Activated naive CD8-positive, alpha-beta T cell treated with anti-CD3 and anti-CD28 coated beads, Interleukin-2, amount 50 U/mL, for 24 hours (primary cell): ENCODE data around the gene ZNF768.

Experiments used
- ATAC-seq: fragments of 150-1000 bp; cut with Tn5 transposase; one replicate; pipeline ENCODE4 v1.10.0; 2021
- DNase-seq: peaks from one replicate; pipeline ENCODE4 v3.0.0; 2021
- H3K27ac Mint-ChIP-seq: one replicate; pipeline ENCODE4 v1.8.0; 2021; ENCODE audit warnings: mild to moderate bottlenecking, mixed read lengths
- H3K27me3 Mint-ChIP-seq: one replicate; pipeline ENCODE4 v1.8.0; 2021; ENCODE audit warnings: mixed read lengths
- H3K36me3 Mint-ChIP-seq: one replicate; pipeline ENCODE4 v1.8.0; 2021; ENCODE audit warnings: low read depth, mixed read lengths
- H3K4me1 Mint-ChIP-seq: one replicate; pipeline ENCODE4 v1.8.0; 2021; ENCODE audit warnings: mixed read lengths
- H3K4me3 Mint-ChIP-seq: one replicate; pipeline ENCODE4 v1.8.0; 2021; ENCODE audit warnings: mild to moderate bottlenecking, moderate library complexity, mixed read lengths
- H3K9me3 Mint-ChIP-seq: one replicate; pipeline ENCODE4 v1.8.0; 2021; ENCODE audit warnings: mixed read lengths

Gene ZNF768

GRCh38 chr16:30526137-30526822 lies at the start of gene ZNF768:
ZNF768 (minus strand) TSS chr16:30526566; CDS start chr16:30526413, 153 bp downstream.
- Mint-ChIP-seq H3K27me3 (no peaks in the 10 kb centered on the region), H3K4me3 (peak within 1 kb of the TSS; percentile 77), H3K9me3 (no peaks in the 10 kb centered on the region), H3K36me3 (peaks cover 11% of the 10 kb centered on the region), H3K27ac (peak within 1 kb of the TSS; percentile 70), H3K4me1 (peaks cover 32% of the 10 kb centered on the region)
- DNase-seq, result no peak
- ATAC-seq, result peak; percentile 3

GRCh38 chr16:30574678-30575077 lies 48.3 kb upstream of the ZNF768 start:
- DNase-seq (no peak), ATAC-seq (no peak)
- H3K27me3 Mint-ChIP-seq, result no peaks in the 10 kb centered on the region
- H3K4me3 Mint-ChIP-seq, result no peak overlapping the region
- no peak overlapping the region for H3K27ac Mint-ChIP-seq
- H3K9me3 Mint-ChIP-seq, result no peaks in the 10 kb centered on the region
- peaks cover 10% of the 10 kb centered on the region for H3K36me3 Mint-ChIP-seq
- peaks cover 32% of the 10 kb centered on the region for H3K4me1 Mint-ChIP-seq

GRCh38 chr16:30571445-30572322 lies 45.3 kb upstream of the ZNF768 start, which contains the start of gene ZNF688:
ZNF688 (minus strand) TSS chr16:30571714; CDS start chr16:30571629, 85 bp downstream.
- peak; percentile 85 for ATAC-seq
- peak; percentile 89 for DNase-seq
- H3K9me3 Mint-ChIP-seq, result no peaks in the 10 kb centered on the region
- peaks cover 58% of the 10 kb centered on the region for H3K4me1 Mint-ChIP-seq
- H3K27me3 Mint-ChIP-seq, result no peaks in the 10 kb centered on the region
- H3K27ac Mint-ChIP-seq, result peak within 1 kb of the TSS; percentile 93
- H3K36me3 Mint-ChIP-seq, result no peaks in the 10 kb centered on the region
- peak within 1 kb of the TSS; percentile 96 for H3K4me3 Mint-ChIP-seq

GRCh38 chr16:30570636-30571444 lies 44.5 kb upstream of the ZNF768 start:
- no peak for DNase-seq
- Mint-ChIP-seq H3K4me1 (peaks cover 61% of the 10 kb centered on the region), H3K4me3 (peak overlapping the region; percentile 96), H3K9me3 (no peaks in the 10 kb centered on the region), H3K27ac (peak overlapping the region; percentile 90), H3K27me3 (no peaks in the 10 kb centered on the region), H3K36me3 (no peaks in the 10 kb centered on the region)
- ATAC-seq, result no peak

GRCh38 chr16:30569746-30570635 lies 43.6 kb upstream of the ZNF768 start:
- Mint-ChIP-seq H3K36me3 (no peaks in the 10 kb centered on the region), H3K27ac (no peak overlapping the region), H3K9me3 (no peaks in the 10 kb centered on the region), H3K27me3 (no peaks in the 10 kb centered on the region), H3K4me1 (peaks cover 54% of the 10 kb centered on the region), H3K4me3 (peak overlapping the region; percentile 96)
- DNase-seq (no peak), ATAC-seq (no peak)

GRCh38 chr16:30569281-30569680 lies 42.9 kb upstream of the ZNF768 start:
- Mint-ChIP-seq H3K9me3 (no peaks in the 10 kb centered on the region), H3K27ac (no peak overlapping the region), H3K4me3 (peak overlapping the region; percentile 26), H3K27me3 (no peaks in the 10 kb centered on the region), H3K4me1 (peaks cover 50% of the 10 kb centered on the region), H3K36me3 (no peaks in the 10 kb centered on the region)
- ATAC-seq, result no peak
- DNase-seq, result no peak

- no peaks in the 10 kb centered on the region for H3K36me3 Mint-ChIP-seq
- H3K9me3 Mint-ChIP-seq, result no peaks in the 10 kb centered on the region
- H3K27me3 Mint-ChIP-seq, result no peaks in the 10 kb centered on the region
- peaks cover 46% of the 10 kb centered on the region for H3K4me1 Mint-ChIP-seq
- ATAC-seq, result peak; percentile 57
- H3K27ac Mint-ChIP-seq, result peak overlapping the region; percentile 92
- H3K4me3 Mint-ChIP-seq, result peak overlapping the region; percentile 66
- peak; percentile 27 for DNase-seq
Observed at GRCh38 chr16:30567991-30568638, 41.7 kb upstream of the ZNF768 start.

GRCh38 chr16:30567160-30567990 lies 41.0 kb upstream of the ZNF768 start:
- DNase-seq (peak; percentile 55), ATAC-seq (peak; percentile 45)
- Mint-ChIP-seq H3K4me1 (peaks cover 43% of the 10 kb centered on the region), H3K27ac (peak overlapping the region; percentile 92), H3K9me3 (no peaks in the 10 kb centered on the region), H3K27me3 (no peaks in the 10 kb centered on the region), H3K36me3 (no peaks in the 10 kb centered on the region), H3K4me3 (peak overlapping the region; percentile 66)

GRCh38 chr16:30566531-30566930 lies 40.2 kb upstream of the ZNF768 start:
- Mint-ChIP-seq H3K4me3 (no peak overlapping the region), H3K4me1 (peaks cover 37% of the 10 kb centered on the region), H3K36me3 (no peaks in the 10 kb centered on the region), H3K27me3 (no peaks in the 10 kb centered on the region), H3K27ac (peak overlapping the region; percentile 90), H3K9me3 (no peaks in the 10 kb centered on the region)
- DNase-seq, result no peak
- ATAC-seq, result no peak

- H3K27me3 Mint-ChIP-seq, result peaks cover 2% of the 10 kb centered on the region
Observed at GRCh38 chr16:30565984-30566383, 39.6 kb upstream of the ZNF768 start.

GRCh38 chr16:30565526-30565925 lies 39.2 kb upstream of the ZNF768 start:
- Mint-ChIP-seq H3K36me3 (no peaks in the 10 kb centered on the region), H3K4me1 (peaks cover 40% of the 10 kb centered on the region), H3K4me3 (no peak overlapping the region), H3K27ac (no peak overlapping the region), H3K27me3 (peaks cover 4% of the 10 kb centered on the region), H3K9me3 (no peaks in the 10 kb centered on the region)
- ATAC-seq (no peak), DNase-seq (no peak)

More at GRCh38 chr16:30565984-30566383, 39.6 kb upstream of the ZNF768 start:
- H3K27ac Mint-ChIP-seq, result no peak overlapping the region
- no peaks in the 10 kb centered on the region for H3K9me3 Mint-ChIP-seq
- no peaks in the 10 kb centered on the region for H3K36me3 Mint-ChIP-seq
- ATAC-seq (no peak), DNase-seq (no peak)
- peaks cover 42% of the 10 kb centered on the region for H3K4me1 Mint-ChIP-seq
- H3K4me3 Mint-ChIP-seq, result no peak overlapping the region

- Mint-ChIP-seq H3K4me1 (peaks cover 28% of the 10 kb centered on the region), H3K9me3 (no peaks in the 10 kb centered on the region), H3K27ac (no peak overlapping the region), H3K36me3 (no peaks in the 10 kb centered on the region), H3K27me3 (peaks cover 4% of the 10 kb centered on the region), H3K4me3 (peak overlapping the region; percentile 76)
- DNase-seq, result no peak
- ATAC-seq, result no peak
Observed at GRCh38 chr16:30562021-30562420, 35.7 kb upstream of the ZNF768 start.
